HG03469 (cell line): ENCODE data around the gene ZBTB21.
"Not testable (repeated sequence)": the region's sequence is repeated elsewhere in the genome, so short reads cannot be mapped to it uniquely, and the experiment has no call there.

ENCODE experiments used
- ATAC-seq: cut with Tn5 transposase; IDR thresholded peaks from one replicate; pipeline ENCODE4 v1.9.1; 2021; ENCODE audit warnings: mild to moderate bottlenecking, moderate library complexity, moderate number of reproducible peaks; ENCODE audit not compliant: unreplicated experiment

Gene ZBTB21

GRCh38 chr21:41971891-41972290 lies 38.3 kb downstream of the ZBTB21 start:
- ATAC-seq, result no peak

- no peak for ATAC-seq
Observed at GRCh38 chr21:41970751-41971653, 39.2 kb downstream of the ZBTB21 start.

- ATAC-seq, result no peak
Observed at GRCh38 chr21:41970106-41970391, 40.1 kb downstream of the ZBTB21 start.

- no peak for ATAC-seq
Observed at GRCh38 chr21:41967708-41968107, 42.5 kb downstream of the ZBTB21 start.

GRCh38 chr21:41966872-41967621 lies 43.1 kb downstream of the ZBTB21 start:
- ATAC-seq, result no peak

- ATAC-seq, result no peak
Observed at GRCh38 chr21:41966041-41966833, 43.9 kb downstream of the ZBTB21 start.

- no peak for ATAC-seq
Observed at GRCh38 chr21:41965461-41966013, 44.6 kb downstream of the ZBTB21 start.

GRCh38 chr21:41965045-41965444 lies 45.1 kb downstream of the ZBTB21 start:
- no peak for ATAC-seq

GRCh38 chr21:41964171-41964570 lies 46.0 kb downstream of the ZBTB21 start:
- no peak for ATAC-seq

GRCh38 chr21:41962425-41962966 lies 47.7 kb downstream of the ZBTB21 start:
- ATAC-seq, result no peak

GRCh38 chr21:41961753-41962152 lies 48.4 kb downstream of the ZBTB21 start:
- no peak for ATAC-seq

GRCh38 chr21:41961282-41961701 lies 48.9 kb downstream of the ZBTB21 start:
- no peak for ATAC-seq

- ATAC-seq, result no peak
Observed at GRCh38 chr21:41960386-41960785, 49.8 kb downstream of the ZBTB21 start.

- ATAC-seq, result not testable (repeated sequence)
Observed at GRCh38 chr21:41959697-41960096, 50.5 kb downstream of the ZBTB21 start.

GRCh38 chr21:41958886-41959563 lies 51.1 kb downstream of the ZBTB21 start:
- ATAC-seq, result no peak

GRCh38 chr21:41957991-41958766 lies 52.0 kb downstream of the ZBTB21 start:
- no peak for ATAC-seq

GRCh38 chr21:41956926-41957729 lies 53.0 kb downstream of the ZBTB21 start:
- ATAC-seq, result no peak

GRCh38 chr21:41955516-41955915 lies 54.6 kb downstream of the ZBTB21 start:
- ATAC-seq, result no peak
